Measurements from ENCODE around the gene HIF1AN.

DNA sequence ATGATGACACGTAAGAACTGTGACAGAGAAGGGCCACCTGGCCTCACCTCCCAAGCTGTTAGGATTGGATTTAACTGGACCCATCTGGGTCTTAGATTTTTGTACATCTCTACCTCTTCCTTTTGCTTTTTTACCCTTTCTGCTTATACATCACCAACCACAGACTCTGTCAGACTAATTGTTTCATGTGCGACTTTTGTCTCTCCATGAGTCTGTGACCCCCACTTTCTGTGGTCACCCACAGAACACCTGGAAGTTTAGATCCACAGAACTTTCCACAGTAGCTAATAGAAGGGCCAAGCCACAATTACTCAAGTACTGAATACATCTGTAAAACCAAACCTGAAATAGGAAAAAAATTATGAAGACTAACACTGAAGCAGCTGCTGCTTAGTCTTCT is 39.2 kb upstream of the HIF1AN start:
- TF ChIP-seq EZH2 (IDR thresholded peaks at IDR 0.05; ENCODE audit: low read depth, low read length, severe bottlenecking) (no peak), TAF1 (IDR thresholded peaks at IDR 0.05; ENCODE audit: low read depth, low read length) (no peak), CBX8 (IDR thresholded peaks at IDR 0.05; ENCODE audit: borderline replicate concordance, low read depth, low read length) (no peak), PHF8 (conservative IDR thresholded peaks at IDR 0.05; ENCODE audit: low read depth, low read length) (no peak), TAF7 (optimal IDR thresholded peaks at IDR 0.05; ENCODE audit: borderline replicate concordance, low read depth, low read length) (no peak), HDAC2 (IDR thresholded peaks at IDR 0.05; ENCODE audit: borderline replicate concordance in 1 of 2, low read depth in 2 of 2, low read length in 2 of 2) (no peak), YY1 (IDR thresholded peaks at IDR 0.05; ENCODE audit: low read depth, low read length) (no peak), CEBPB (IDR thresholded peaks at IDR 0.05; ENCODE audit: low read depth, low read length) (no peak), TEAD4 (IDR thresholded peaks at IDR 0.05; ENCODE audit: low read depth, low read length) (no peak)
- TF ChIP-seq, protein P1, sequence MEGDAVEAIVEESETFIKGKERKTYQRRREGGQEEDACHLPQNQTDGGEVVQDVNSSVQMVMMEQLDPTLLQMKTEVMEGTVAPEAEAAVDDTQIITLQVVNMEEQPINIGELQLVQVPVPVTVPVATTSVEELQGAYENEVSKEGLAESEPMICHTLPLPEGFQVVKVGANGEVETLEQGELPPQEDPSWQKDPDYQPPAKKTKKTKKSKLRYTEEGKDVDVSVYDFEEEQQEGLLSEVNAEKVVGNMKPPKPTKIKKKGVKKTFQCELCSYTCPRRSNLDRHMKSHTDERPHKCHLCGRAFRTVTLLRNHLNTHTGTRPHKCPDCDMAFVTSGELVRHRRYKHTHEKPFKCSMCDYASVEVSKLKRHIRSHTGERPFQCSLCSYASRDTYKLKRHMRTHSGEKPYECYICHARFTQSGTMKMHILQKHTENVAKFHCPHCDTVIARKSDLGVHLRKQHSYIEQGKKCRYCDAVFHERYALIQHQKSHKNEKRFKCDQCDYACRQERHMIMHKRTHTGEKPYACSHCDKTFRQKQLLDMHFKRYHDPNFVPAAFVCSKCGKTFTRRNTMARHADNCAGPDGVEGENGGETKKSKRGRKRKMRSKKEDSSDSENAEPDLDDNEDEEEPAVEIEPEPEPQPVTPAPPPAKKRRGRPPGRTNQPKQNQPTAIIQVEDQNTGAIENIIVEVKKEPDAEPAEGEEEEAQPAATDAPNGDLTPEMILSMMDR (IDR thresholded peaks at IDR 0.05; ENCODE audit: control extremely low read depth in 1 of 3, insufficient read depth in 1 of 3, low read depth in 1 of 3, low read length in 3 of 3), result no peak
- TF ChIP-seq, protein P2, sequence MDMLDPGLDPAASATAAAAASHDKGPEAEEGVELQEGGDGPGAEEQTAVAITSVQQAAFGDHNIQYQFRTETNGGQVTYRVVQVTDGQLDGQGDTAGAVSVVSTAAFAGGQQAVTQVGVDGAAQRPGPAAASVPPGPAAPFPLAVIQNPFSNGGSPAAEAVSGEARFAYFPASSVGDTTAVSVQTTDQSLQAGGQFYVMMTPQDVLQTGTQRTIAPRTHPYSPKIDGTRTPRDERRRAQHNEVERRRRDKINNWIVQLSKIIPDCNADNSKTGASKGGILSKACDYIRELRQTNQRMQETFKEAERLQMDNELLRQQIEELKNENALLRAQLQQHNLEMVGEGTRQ (IDR thresholded peaks at IDR 0.05; ENCODE audit: low read length), result no peak
- TF ChIP-seq, protein P3, sequence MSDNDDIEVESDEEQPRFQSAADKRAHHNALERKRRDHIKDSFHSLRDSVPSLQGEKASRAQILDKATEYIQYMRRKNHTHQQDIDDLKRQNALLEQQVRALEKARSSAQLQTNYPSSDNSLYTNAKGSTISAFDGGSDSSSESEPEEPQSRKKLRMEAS (IDR thresholded peaks at IDR 0.05), result no peak
- TF ChIP-seq, protein P4, sequence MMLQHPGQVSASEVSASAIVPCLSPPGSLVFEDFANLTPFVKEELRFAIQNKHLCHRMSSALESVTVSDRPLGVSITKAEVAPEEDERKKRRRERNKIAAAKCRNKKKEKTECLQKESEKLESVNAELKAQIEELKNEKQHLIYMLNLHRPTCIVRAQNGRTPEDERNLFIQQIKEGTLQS (IDR thresholded peaks at IDR 0.05; ENCODE audit: insufficient read depth, low read depth, low read length), result no peak

All from H1 (cell line).